Femur (tissue), 1 donor: ENCODE data around the gene PACS2.

ENCODE experiments used
- DNase-seq: peaks from one replicate; pipeline ENCODE4 v3.0.0-alpha.2; 2017

The PACS2 gene

GRCh38 chr14:105412771-105413543 is 98.4 kb downstream of the PACS2 start:
- no peak for DNase-seq

DNA sequence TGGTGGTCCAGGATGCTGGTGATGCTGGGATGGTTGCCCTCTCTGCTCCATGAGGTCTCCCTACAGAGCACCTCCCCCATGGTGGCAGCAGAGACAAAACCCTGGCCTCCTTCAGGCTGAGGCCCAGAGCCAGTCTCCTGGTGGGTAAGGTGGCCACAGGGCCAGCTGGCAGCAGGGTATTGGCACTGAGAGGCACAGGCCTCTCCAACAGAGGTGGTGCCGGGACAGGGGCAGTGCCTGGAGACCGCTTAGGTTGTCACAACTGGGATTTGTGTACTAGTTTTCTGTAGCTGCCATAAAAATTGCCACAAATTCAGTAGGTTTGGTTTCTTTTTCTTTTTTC is 99.0 kb downstream of the PACS2 start:
- DNase-seq = no peak

DNA sequence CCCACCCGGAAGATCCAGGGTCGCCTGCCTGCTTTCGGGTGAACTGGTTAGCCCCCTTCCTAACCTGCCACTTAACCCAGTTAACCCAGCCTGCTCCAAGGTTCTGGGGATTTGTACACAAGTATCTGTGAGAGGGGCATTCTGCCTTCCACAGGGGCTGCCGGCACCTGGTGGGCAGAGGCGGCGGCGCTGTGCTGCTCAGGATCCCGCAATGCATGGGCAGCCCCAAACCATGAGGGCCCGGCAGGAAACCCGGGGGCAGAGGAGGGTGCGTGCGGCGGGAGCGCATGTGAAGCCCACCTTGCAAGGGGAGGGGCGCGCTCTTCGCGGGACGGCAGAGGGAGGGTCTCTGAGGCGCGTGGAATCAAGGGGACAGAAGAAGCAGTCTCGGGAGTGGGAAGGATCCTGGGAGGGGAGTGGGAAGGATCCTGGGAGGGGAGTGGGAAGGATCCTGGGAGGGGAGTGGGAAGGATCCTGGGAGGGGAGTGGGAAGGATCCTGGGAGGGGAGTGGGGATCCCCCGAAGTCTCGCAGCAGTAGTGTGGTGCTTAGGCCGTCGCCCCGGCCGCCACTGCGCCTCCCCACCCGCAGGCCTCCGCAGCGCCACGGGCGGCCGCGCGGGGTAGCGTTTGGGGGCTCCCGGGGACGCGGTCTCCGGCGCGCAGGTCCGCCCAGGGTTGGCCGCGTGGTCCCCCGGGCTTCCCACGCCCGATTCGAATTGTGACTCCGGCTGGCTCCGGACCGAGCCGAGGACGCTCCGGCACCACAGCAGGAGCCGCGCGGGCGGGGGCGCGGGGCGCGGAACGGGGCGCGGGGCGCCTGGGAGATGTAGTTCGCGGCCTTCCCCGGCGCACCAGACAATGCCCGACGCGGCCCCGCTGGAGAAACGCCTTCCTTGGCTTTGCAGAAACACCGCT is 100.2 kb downstream of the PACS2 start:
- DNase-seq = peak; percentile 86

GRCh38 chr14:105415481-105416428 is 101.2 kb downstream of the PACS2 start:
- no peak for DNase-seq

DNA sequence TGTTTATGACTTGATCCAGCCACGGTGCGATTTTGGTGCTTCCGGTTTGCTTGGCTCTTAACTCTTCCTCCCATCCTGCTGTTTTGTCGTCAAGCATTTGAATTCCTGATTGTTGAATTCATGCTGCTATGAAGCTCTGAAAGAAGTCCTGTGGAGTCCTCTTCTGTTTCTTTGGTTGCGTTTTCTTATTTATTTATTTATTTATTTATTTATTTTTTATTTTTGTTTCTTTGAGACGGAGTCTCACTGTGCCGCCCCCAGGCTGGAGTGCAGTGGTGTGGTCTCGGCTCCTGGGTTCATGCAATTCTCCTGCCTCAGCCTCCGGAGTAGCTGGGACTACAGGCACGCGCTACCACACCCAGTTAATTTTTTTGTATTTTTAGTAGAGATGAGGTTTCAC is 102.1 kb downstream of the PACS2 start:
- DNase-seq = no peak

DNA sequence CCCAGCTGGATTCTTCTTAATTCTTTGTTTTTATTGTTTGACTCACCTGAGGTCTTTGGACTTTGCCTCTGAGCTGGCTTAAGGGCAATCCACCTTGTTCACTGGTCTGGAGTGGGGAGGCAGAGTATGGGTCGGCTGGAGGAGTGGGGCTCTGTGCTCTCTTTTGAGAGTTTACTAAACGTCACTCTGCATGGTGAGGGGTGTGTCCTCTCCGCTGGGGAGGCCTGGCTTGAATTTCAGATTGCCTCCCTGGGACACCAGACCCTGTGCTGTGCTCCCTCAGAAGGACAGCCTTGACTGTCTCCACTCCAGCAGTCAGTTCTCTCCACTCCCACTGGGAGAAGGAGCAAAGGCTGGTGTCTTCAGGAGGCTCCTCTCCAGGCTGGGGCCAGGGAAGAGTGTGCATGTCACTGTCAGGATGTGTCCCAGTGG is 103.2 kb downstream of the PACS2 start:
- no peak for DNase-seq

DNA sequence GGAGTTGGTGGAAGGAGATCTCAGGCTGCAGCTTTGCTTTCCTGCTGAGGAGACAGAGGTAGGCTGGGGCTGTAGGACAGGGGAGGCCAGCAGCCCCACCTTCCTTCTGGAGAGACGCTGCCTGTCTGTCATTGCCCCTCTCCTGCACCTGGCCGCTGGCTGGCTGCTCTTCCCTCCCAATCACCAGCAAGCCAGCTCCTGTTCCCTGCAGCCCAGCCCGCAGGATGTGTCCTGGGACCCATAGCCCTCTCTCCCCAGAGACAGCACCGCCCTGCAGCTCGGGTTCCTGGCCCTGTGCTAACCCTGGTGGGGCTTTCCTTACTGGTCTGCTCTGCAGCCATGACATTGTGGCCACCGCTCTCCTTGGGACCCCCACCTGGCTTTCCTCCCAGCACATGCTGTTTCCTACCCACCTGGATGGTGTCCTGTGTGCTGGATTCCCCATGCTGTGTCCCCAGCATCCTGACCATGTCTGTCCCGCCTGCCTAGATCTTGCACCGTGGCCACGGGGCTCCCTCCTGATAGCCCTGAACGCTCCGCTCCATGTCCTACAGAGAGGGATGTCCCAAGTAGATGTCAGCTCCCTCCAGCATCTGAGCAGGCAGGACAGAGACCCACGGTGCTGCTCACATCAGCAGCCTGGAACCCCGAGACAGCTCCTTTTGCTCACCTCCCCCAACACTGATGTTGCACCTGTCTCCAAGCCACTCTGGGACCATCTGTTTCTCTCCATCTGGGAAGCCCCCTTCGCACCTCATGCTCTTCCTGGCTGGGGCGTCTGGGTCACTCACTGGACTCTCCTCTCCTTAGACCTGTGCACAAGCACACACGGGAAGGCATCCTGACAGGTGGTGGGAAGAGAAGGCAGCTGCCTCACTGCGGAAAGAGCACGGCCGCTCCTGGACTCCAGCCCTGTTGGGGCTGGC is 104.0 kb downstream of the PACS2 start:
- no peak for DNase-seq

DNA sequence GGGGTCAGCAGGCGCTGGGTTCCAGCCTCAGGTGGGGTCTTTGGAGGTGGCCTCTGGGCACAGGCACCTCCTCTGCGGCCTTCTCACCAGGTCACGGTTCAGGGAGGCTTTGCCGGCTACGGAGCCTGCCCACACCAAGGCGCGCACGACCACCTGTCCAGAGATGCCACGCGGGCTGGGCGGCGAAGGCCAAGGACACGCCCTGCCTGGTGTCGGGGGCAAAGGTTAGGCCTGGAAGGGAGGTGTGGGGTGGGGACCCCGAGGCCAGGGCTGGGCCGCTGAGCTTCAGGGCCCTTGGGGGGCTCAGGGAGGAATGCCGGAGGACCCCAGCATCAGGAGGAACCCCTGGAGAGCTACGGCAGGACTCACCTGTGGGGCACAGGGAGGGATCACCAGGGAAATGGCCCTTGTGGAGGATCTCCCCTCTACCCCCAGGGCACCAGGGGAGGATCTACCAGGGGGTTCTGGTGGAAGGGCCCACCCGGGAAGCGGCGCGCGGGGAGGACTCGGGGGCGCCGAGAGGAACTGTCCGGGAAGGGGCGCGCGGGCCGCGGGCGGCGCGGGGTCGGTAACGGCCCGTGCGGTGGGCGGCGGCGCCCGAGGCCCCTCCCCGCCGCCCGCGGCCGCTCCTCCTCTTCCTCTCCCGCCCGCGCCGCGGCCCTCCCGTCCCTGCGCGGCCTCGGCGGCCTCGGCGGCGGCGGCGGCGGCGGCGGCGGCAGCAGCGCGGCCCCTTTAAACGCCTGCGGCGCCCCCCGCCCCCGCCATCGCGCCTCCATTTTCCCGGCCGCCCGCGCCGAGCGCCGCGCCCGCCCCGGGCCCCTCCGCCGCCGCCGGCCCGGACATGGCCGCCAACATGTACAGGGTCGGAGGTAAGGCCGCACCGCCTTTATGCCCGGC is 104.9 kb downstream of the PACS2 start, which contains the start of gene MTA1:
Gene MTA1, plus strand, starts transcription at position 633 of the 897 bp plus-strand sequence. Its CDS starts 209 bp downstream, at position 842.
- DNase-seq = no peak

GRCh38 chr14:105420101-105420973 is 105.8 kb downstream of the PACS2 start:
- DNase-seq = no peak

DNA sequence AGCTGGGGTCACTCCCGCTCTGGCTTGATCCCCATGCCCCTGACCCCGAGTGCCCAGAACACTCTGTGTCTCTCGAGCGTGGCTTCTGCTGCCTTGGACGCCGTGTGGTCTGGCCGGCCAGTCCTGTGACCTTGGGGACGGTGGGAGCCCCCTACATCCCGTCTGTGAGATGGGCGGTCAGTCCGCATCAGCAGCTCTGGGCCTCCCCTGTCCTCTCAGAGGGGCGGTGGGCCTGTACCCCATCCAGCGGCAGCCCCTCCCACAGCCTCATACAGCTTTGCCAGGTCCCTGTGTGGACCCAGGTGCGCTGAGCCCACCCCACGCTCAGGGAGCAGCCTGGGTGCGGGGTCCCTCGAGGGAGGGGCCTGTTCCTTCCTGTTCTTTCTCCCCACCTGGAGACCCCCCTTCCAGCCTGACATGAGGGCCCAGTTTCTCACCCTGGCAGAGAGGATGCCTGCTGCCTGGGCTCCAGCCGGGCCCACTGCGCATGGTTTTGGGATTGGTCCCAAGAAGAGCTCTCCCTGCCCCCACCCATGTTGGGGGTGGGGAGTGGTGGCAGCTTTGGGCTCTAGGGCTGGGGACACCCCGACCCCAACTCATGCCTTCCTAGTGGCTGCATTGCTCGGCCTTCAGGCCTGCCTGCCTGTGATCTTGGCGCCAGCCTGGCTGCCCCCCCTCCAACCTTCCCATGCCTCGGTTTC is 106.6 kb downstream of the PACS2 start:
- no peak for DNase-seq

DNA sequence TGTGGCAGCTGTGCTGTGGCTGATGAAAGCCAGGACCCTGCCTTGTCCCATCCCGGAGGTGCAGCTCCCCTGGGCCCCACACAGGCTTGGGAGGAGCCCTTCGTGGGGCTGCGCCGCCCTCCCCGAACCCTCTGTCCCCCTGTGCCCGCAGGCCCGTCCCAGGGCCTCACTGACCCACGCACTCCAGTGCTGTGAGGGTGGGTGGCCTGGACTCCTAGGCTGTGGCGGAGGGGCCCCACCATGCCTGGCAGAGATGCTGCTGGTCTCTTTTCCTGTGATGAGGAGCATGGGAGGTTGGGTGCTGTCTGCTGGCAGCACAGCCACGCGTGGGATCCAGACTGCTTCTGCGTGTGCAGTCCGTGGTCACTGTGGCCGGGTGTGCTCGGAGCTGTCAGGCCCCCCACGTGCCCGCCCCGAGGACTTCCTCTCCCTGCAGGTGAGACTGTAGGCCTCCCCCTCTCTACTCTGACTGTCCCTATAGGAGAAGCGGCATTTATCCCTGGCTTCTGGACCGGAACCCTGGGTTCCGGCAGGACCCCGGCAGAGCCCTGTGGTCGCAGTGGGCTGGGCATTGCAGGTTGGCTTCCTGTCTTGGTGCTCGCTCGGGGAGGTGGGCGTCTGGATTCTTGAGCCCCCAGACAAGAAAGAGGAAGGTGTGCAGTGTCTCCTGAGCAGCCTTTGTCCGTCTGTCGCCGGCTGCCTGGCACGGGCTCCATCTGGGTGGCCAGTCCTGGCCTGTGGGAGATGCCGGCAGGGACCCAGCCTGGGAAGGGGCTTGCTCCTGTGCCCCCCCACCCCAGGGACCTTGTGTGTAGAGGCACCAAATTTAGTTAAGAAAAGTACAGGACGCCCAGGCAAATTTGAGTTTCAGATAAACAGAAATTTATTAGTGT is 107.4 kb downstream of the PACS2 start:
- DNase-seq = no peak

GRCh38 chr14:105422695-105423487 is 108.3 kb downstream of the PACS2 start:
- no peak for DNase-seq

- DNase-seq = no peak
Measured at GRCh38 chr14:105423488-105424195, 109.1 kb downstream of the PACS2 start.

DNA sequence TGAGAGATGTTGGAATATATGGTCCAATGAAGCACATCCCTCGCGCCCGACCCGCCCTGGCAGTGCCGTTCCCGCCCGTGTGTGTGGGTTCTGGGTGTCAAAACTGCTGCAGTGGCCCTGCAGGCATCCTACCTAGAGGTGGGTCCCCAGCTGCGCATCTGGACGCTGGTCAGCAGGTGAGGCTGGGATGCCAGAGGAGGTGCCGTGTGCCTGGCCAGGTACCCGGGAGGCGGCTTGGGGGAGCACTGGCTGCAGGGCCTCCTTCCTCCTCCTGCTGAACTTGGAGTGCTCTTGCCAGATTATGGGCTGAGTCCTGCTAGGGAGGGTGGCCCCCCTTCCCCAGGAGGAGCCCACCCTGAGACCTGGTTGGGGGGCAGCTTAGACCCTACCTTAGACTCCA is 110.3 kb downstream of the PACS2 start:
- no peak for DNase-seq

GRCh38 chr14:105425823-105426247 is 111.3 kb downstream of the PACS2 start:
- DNase-seq = no peak
